BJ (cell line): ENCODE measurements around the gene SLC6A17. TPM values are rescaled to one million over a fixed set of nuclear protein-coding genes. Genes with fewer than 3 reads are reported as not detected.

Experiments
- CTCF ChIA-PET: fragments of 350-600 bp; formaldehyde crosslinking; extraction: SDS; loops from one replicate; lab custom pipeline; 2021; ENCODE audit warnings: antibody characterized with exemption, inconsistent platforms; lab: Yijun Ruan, JAX
- POLR2A ChIA-PET: fragments of 300-600 bp; sonication (Branson Sonifier 250); formaldehyde crosslinking; extraction: SDS; loops from one replicate; lab custom pipeline; 2021; ENCODE audit warnings: antibody characterized with exemption; lab: Charles Lee
- DNase-seq: peaks from one replicate; pipeline ENCODE4 v3.0.0-alpha.2; 2011; ENCODE audit warnings: low read depth
- H3K27me3 ChIP-seq: 2 replicates; pipeline ENCODE4 v1.6.0; 2011; ENCODE audit warnings: low read length; ENCODE audit not compliant: control insufficient read depth, insufficient read depth
- H3K36me3 ChIP-seq: 2 replicates; pipeline ENCODE4 v1.5.1; 2011; ENCODE audit warnings: low read length; ENCODE audit not compliant: control insufficient read depth, insufficient read depth
- H3K4me3 ChIP-seq: 2 replicates; pipeline ENCODE4 v1.5.1; 2011; ENCODE audit warnings: low read depth, mild to moderate bottlenecking, control low read depth, low read length
- CTCF ChIP-seq: IDR thresholded peaks from 2 replicates; pipeline ENCODE4 v1.5.1; 2011; ENCODE audit warnings: low read depth, mild to moderate bottlenecking, control low read depth, inconsistent platforms, low read length, moderate library complexity; ENCODE audit not compliant: insufficient read depth
- polyA plus RNA-seq: library from polyadenylated mRNA; depleted of rRNA; stranded (reverse); fragments of >200 nt; gene quantifications from 2 replicates; pipeline ENCODE4 v1.2.3, GENCODE V29; 2011

The SLC6A17 gene
- polyA plus RNA-seq, 1 experiment, result 1.6 TPM

GRCh38 chr1:110205156-110205555 lies 54.9 kb downstream of the SLC6A17 start:
- Histone ChIP-seq H3K27me3 (no peaks in the 10 kb centered on the region), H3K36me3 (no peaks in the 10 kb centered on the region), H3K4me3 (no peak overlapping the region)
- no peak for DNase-seq
- ChIA-PET POLR2A (no interaction called here), CTCF (interaction anchor here (1.0 to 18.4 kb wide), 8 partner anchors 9 to 291 kb away, joined by 3 to 1014 read pairs (median 8); partner anchors contain the start of gene PROK1)
- TF ChIP-seq CTCF, result no peak

- POLR2A ChIA-PET, result no interaction called here
Measured at GRCh38 chr1:110205591-110206155, 55.4 kb downstream of the SLC6A17 start.

GRCh38 chr1:110206261-110206920 lies 56.1 kb downstream of the SLC6A17 start:
- no peaks in the 10 kb centered on the region for H3K27me3 ChIP-seq
- no peaks in the 10 kb centered on the region for H3K36me3 ChIP-seq
- ChIA-PET CTCF (interaction anchor here (0.6 to 18.4 kb wide), 21 partner anchors 9 to 611 kb away, joined by 3 to 1014 read pairs (median 8); partner anchors contain the start of genes LAMTOR5, PROK1 and RBM15), POLR2A (interaction anchor here (0.6 kb wide), 1 partner anchor 106 kb away, joined by 3 read pairs; no protein-coding TSS in a partner anchor)
- TF ChIP-seq CTCF, result no peak
- H3K4me3 ChIP-seq, result no peak overlapping the region
- DNase-seq, result no peak

More at GRCh38 chr1:110205591-110206155, 55.4 kb downstream of the SLC6A17 start:
- DNase-seq, result no peak
- H3K4me3 ChIP-seq, result no peak overlapping the region
- CTCF ChIA-PET, result interaction anchor here (1.0 to 18.4 kb wide), 10 partner anchors 9 to 292 kb away, joined by 3 to 1014 read pairs (median 42); partner anchors contain the start of genes PROK1 and RBM15
- no peaks in the 10 kb centered on the region for H3K27me3 ChIP-seq
- no peak for TF ChIP-seq CTCF
- no peaks in the 10 kb centered on the region for H3K36me3 ChIP-seq

- CTCF ChIA-PET, result interaction anchor here (0.5 to 18.4 kb wide), 56 partner anchors 8 to 409 kb away, joined by 3 to 1014 read pairs (median 4); partner anchors contain the start of genes LAMTOR5, PROK1 and RBM15
- H3K27me3 ChIP-seq, result no peaks in the 10 kb centered on the region
- DNase-seq, result no peak
- no peak overlapping the region for H3K4me3 ChIP-seq
- POLR2A ChIA-PET, result no interaction called here
- TF ChIP-seq CTCF, result peak; percentile 93
- no peaks in the 10 kb centered on the region for H3K36me3 ChIP-seq
Measured at GRCh38 chr1:110207831-110208230, 57.5 kb downstream of the SLC6A17 start.

- ChIA-PET POLR2A (interaction anchor here (0.6 to 1.0 kb wide), 3 partner anchors 55 to 202 kb away, joined by 3 to 4 read pairs (median 3); partner anchors contain the start of gene RBM15), CTCF (interaction anchor here (0.6 to 18.4 kb wide), 25 partner anchors 12 to 288 kb away, joined by 3 to 1014 read pairs (median 6); partner anchors contain the start of genes LAMTOR5, PROK1 and RBM15)
- Histone ChIP-seq H3K27me3 (no peaks in the 10 kb centered on the region), H3K36me3 (no peaks in the 10 kb centered on the region), H3K4me3 (no peak overlapping the region)
- DNase-seq, result no peak
- TF ChIP-seq CTCF, result no peak
Measured at GRCh38 chr1:110208916-110209645, 58.8 kb downstream of the SLC6A17 start.
